ENCODE measurements around the gene WDR81.
"Not testable (repeated sequence)": the region's sequence is repeated elsewhere in the genome, so short reads cannot be mapped to it uniquely, and the experiment has no call there.

WDR81 gene

DNA sequence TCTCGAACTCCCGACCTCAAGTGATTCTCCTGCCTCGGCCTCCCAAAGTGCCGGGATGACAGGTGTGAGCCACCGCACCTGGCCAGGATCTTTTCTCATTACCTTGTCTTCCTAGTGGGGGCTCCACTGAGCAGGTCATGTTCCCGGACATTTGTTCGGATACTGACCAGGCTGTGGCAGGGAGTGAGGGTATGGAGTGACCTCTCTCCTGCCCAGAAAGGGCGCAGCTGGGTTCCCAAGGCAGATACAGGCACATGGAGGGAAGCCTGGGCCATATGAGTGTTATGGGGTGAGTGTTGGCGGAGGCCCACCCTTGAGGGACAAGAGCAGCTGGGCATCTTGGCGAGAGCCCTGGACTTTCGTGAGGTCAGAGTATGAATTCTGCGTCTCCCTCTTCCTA, 42.9 kb downstream of the WDR81 start (continued):
- TF ChIP-seq, protein P1, sequence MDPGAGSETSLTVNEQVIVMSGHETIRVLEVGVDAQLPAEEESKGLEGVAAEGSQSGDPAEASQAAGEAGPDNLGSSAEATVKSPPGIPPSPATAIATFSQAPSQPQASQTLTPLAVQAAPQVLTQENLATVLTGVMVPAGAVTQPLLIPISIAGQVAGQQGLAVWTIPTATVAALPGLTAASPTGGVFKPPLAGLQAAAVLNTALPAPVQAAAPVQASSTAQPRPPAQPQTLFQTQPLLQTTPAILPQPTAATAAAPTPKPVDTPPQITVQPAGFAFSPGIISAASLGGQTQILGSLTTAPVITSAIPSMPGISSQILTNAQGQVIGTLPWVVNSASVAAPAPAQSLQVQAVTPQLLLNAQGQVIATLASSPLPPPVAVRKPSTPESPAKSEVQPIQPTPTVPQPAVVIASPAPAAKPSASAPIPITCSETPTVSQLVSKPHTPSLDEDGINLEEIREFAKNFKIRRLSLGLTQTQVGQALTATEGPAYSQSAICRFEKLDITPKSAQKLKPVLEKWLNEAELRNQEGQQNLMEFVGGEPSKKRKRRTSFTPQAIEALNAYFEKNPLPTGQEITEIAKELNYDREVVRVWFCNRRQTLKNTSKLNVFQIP (CRISPR knock-in tag; IDR thresholded peaks at IDR 0.05; ENCODE audit: borderline replicate concordance, low read depth): no peak
- no peak for TF ChIP-seq CSDC2 (CRISPR knock-in tag; IDR thresholded peaks at IDR 0.05)

DNA sequence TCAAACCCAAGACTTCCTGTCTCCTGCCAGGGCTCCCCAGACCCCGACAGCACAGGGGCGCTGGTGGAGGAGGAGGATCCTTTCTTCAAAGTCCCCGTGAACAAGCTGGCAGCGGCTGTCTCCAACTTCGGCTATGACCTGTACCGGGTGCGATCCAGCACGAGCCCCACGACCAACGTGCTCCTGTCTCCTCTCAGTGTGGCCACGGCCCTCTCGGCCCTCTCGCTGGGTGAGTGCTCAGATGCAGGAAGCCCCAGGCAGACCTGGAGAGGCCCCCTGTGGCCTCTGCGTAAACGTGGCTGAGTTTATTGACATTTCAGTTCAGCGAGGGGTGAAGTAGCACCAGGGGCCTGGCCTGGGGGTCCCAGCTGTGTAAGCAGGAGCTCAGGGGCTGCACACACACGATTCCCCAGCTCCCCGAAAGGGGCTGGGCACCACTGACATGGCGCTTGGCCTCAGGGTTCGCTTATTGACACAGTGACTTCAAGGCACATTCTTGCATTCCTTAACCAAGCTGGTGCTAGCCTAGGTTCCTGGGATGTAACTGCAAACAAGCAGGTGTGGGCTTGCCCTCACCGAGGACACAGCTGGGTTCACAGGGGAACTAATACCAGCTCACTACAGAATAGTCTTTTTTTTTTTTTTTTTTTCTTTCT, 45.4 kb downstream of the WDR81 start:
- no peak for ATAC-seq
- TF ChIP-seq ARNTL (CRISPR knock-in tag; IDR thresholded peaks at IDR 0.05; ENCODE audit: borderline replicate concordance, low read depth): no peak
- no peak for TF ChIP-seq CSDC2 (CRISPR knock-in tag; IDR thresholded peaks at IDR 0.05)
- TF ChIP-seq ISL1 (CRISPR knock-in tag; IDR thresholded peaks at IDR 0.05): no peak
- no peak for TF ChIP-seq GLIS3 (CRISPR knock-in tag; IDR thresholded peaks at IDR 0.05)
- no peak for TF ChIP-seq OSR1 (CRISPR knock-in tag; IDR thresholded peaks at IDR 0.05)
- no peak for TF ChIP-seq RARB (CRISPR knock-in tag; IDR thresholded peaks at IDR 0.05)
- TF ChIP-seq, protein P2, sequence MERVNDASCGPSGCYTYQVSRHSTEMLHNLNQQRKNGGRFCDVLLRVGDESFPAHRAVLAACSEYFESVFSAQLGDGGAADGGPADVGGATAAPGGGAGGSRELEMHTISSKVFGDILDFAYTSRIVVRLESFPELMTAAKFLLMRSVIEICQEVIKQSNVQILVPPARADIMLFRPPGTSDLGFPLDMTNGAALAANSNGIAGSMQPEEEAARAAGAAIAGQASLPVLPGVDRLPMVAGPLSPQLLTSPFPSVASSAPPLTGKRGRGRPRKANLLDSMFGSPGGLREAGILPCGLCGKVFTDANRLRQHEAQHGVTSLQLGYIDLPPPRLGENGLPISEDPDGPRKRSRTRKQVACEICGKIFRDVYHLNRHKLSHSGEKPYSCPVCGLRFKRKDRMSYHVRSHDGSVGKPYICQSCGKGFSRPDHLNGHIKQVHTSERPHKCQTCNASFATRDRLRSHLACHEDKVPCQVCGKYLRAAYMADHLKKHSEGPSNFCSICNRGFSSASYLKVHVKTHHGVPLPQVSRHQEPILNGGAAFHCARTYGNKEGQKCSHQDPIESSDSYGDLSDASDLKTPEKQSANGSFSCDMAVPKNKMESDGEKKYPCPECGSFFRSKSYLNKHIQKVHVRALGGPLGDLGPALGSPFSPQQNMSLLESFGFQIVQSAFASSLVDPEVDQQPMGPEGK (CRISPR knock-in tag; IDR thresholded peaks at IDR 0.05; ENCODE audit: borderline replicate concordance): no peak
- no peak for TF ChIP-seq ZC3H10 (CRISPR knock-in tag; IDR thresholded peaks at IDR 0.05)
- TF ChIP-seq, protein P3, sequence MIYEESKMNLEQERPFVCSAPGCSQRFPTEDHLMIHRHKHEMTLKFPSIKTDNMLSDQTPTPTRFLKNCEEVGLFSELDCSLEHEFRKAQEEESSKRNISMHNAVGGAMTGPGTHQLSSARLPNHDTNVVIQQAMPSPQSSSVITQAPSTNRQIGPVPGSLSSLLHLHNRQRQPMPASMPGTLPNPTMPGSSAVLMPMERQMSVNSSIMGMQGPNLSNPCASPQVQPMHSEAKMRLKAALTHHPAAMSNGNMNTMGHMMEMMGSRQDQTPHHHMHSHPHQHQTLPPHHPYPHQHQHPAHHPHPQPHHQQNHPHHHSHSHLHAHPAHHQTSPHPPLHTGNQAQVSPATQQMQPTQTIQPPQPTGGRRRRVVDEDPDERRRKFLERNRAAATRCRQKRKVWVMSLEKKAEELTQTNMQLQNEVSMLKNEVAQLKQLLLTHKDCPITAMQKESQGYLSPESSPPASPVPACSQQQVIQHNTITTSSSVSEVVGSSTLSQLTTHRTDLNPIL (CRISPR knock-in tag; IDR thresholded peaks at IDR 0.05; ENCODE audit: low read depth): no peak
- TF ChIP-seq, protein P1 (CRISPR knock-in tag; IDR thresholded peaks at IDR 0.05; ENCODE audit: borderline replicate concordance, low read depth): no peak
- no peak for TF ChIP-seq TCF4 (CRISPR knock-in tag; IDR thresholded peaks at IDR 0.05; ENCODE audit: borderline replicate concordance)

DNA sequence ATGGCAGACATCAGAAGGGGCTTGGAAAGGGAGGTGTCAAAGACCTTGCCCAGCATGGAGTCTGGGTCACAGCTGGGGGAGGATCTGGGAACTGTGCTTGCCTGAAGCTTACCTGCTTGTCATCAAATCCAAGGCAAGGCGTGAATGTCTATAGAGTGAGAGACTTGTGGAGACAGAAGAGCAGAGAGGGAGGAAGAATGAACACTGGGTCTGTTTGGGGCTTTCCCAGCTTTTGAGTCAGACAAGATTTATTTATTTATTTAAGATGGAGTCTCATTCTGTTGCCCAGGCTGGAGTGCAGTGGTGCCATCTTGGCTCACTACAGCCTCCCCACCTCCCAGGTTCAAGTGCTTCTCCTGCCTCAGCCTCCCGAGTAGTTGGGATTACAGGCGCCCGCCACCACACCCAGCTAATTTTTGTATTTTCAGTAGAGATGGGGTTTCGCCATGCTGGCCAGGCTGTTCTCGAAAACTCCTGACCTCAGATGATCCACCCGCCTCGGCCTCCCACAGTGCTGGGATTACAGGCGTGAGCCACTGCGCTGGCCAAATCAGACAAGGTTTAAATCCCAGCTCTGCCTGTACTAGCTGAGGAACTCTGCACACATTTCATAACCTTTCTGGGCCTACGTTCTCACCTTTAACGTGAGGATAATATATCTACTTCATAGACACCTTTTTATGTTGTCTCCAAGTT, 48.6 kb downstream of the WDR81 start:
- ATAC-seq: not testable (repeated sequence)

DNA sequence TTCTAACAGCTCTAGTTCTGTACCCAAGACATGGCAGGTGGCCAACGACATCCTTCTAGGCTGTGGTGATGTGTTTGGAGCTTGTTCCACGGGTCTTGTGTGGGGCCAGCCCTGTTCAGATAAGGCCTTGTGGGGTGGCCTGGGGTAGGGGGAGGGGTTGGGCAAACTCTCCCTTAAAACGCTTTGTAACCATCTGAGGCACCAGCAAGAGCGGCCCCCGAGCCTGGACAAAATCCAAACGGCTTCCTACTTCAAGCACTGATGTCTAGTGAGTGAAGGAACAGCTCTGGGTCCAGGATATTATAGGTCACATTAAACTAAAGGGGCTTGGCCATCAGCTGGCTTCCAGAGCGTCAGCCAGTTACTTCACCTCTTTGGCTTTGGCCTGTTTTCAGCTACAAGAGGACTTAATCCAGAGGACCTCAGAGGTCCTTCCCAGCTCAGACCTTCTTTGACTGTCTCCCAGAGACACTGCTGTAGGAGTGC, 49.2 kb downstream of the WDR81 start:
- TF ChIP-seq RARB (CRISPR knock-in tag; IDR thresholded peaks at IDR 0.05): no peak
- TF ChIP-seq, protein P1 (CRISPR knock-in tag; IDR thresholded peaks at IDR 0.05; ENCODE audit: borderline replicate concordance, low read depth): no peak
- no peak for TF ChIP-seq TOX (CRISPR knock-in tag; IDR thresholded peaks at IDR 0.05; ENCODE audit: borderline replicate concordance)
- TF ChIP-seq, protein P4, sequence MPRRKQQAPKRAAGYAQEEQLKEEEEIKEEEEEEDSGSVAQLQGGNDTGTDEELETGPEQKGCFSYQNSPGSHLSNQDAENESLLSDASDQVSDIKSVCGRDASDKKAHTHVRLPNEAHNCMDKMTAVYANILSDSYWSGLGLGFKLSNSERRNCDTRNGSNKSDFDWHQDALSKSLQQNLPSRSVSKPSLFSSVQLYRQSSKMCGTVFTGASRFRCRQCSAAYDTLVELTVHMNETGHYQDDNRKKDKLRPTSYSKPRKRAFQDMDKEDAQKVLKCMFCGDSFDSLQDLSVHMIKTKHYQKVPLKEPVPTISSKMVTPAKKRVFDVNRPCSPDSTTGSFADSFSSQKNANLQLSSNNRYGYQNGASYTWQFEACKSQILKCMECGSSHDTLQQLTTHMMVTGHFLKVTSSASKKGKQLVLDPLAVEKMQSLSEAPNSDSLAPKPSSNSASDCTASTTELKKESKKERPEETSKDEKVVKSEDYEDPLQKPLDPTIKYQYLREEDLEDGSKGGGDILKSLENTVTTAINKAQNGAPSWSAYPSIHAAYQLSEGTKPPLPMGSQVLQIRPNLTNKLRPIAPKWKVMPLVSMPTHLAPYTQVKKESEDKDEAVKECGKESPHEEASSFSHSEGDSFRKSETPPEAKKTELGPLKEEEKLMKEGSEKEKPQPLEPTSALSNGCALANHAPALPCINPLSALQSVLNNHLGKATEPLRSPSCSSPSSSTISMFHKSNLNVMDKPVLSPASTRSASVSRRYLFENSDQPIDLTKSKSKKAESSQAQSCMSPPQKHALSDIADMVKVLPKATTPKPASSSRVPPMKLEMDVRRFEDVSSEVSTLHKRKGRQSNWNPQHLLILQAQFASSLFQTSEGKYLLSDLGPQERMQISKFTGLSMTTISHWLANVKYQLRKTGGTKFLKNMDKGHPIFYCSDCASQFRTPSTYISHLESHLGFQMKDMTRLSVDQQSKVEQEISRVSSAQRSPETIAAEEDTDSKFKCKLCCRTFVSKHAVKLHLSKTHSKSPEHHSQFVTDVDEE (CRISPR knock-in tag; IDR thresholded peaks at IDR 0.05): no peak
- no peak for TF ChIP-seq ZNF70 (CRISPR knock-in tag; IDR thresholded peaks at IDR 0.05)
- no peak for TF ChIP-seq CSDC2 (CRISPR knock-in tag; IDR thresholded peaks at IDR 0.05)
- TF ChIP-seq BACH2 (CRISPR knock-in tag; IDR thresholded peaks at IDR 0.05; ENCODE audit: borderline replicate concordance): no peak
- TF ChIP-seq, protein P3 (CRISPR knock-in tag; IDR thresholded peaks at IDR 0.05; ENCODE audit: low read depth): no peak
- TF ChIP-seq, protein P5, sequence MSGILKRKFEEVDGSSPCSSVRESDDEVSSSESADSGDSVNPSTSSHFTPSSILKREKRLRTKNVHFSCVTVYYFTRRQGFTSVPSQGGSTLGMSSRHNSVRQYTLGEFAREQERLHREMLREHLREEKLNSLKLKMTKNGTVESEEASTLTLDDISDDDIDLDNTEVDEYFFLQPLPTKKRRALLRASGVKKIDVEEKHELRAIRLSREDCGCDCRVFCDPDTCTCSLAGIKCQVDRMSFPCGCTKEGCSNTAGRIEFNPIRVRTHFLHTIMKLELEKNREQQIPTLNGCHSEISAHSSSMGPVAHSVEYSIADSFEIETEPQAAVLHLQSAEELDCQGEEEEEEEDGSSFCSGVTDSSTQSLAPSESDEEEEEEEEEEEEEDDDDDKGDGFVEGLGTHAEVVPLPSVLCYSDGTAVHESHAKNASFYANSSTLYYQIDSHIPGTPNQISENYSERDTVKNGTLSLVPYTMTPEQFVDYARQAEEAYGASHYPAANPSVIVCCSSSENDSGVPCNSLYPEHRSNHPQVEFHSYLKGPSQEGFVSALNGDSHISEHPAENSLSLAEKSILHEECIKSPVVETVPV (CRISPR knock-in tag; IDR thresholded peaks at IDR 0.05): no peak
- no peak for ATAC-seq

Data from SK-N-SH treated with all-trans-retinoic acid at 6 μM for 48 hours (cell line).